K562 (cell line): ENCODE data around the gene PHF12. TPM values are rescaled to one million over a fixed set of nuclear protein-coding genes. Genes with fewer than 3 reads are reported as not detected.

ENCODE experiments used
- ATAC-seq: fragments of 200-7000 bp; cut with Tn5 transposase; 3 replicates; pipeline ENCODE4 v1.9.1; 2020; ENCODE audit warnings: moderate library complexity
- BruUV-seq: library from RNA; stranded (reverse); fragments of 400-500 nt; replicated peaks from 2 replicates; lab custom pipeline; 2021; lab: Mats Ljungman, UMichigan
- CTCF ChIA-PET: fragments of 300-600 bp; formaldehyde crosslinking; extraction: SDS; loops from one replicate; lab custom pipeline; 2021; ENCODE audit warnings: low intra/inter-chr PET ratio; lab: Yijun Ruan, JAX
- POLR2A ChIA-PET: fragments of 300-600, 350-650 bp; sonication (Branson Sonifier 250); formaldehyde crosslinking; extraction: SDS; loops from one replicate; lab custom pipeline; 2021; ENCODE audit warnings: antibody characterized with exemption, inconsistent platforms; lab: Yijun Ruan, JAX
- DNase-seq, 4 experiments: peaks; one replicate each; pipeline versions ENCODE4 v3.0.0 to v3.0.0-alpha.2; 2011 to 2018; ENCODE audit warnings: low spot score in 3 of 4, mixed read lengths in 3 of 4; ENCODE audit errors: extremely low read depth in 1 of 4
- FAIRE-seq: peaks from 2 replicates; lab custom pipeline; 2011; peaks lifted over from hg19 to GRCh38; lab: Jason Lieb, UNC
- H2AFZ ChIP-seq: 2 replicates; pipeline ENCODE4 v1.6.0; 2011; ENCODE audit warnings: low read depth, low read length, control low read depth, inconsistent platforms
- H3K27ac ChIP-seq: fragments of 200-600 bp; 3 replicates; pipeline ENCODE4 v1.8.0; 2011; ENCODE audit warnings: low read depth, mild to moderate bottlenecking, control low read depth, inconsistent platforms, low read length, moderate library complexity, mixed read lengths; ENCODE audit errors: extremely low read depth
- H3K27me3 ChIP-seq, 2 experiments: fragments of 300-600 bp in 1 of 2; 2 replicates in 1 of 2; 3 replicates in 1 of 2; pipeline versions ENCODE4 v1.6.0 to v1.8.0; 2011; ENCODE audit warnings: inconsistent platforms in 2 of 2, low read length in 2 of 2, mild to moderate bottlenecking in 1 of 2, mixed read lengths in 1 of 2, moderate library complexity in 1 of 2; ENCODE audit not compliant: control insufficient read depth in 2 of 2, insufficient read depth in 2 of 2
- H3K36me3 ChIP-seq: fragments of 300-600 bp; 3 replicates; pipeline ENCODE4 v1.8.0; 2011; ENCODE audit warnings: mild to moderate bottlenecking, low read length, inconsistent platforms; ENCODE audit not compliant: control insufficient read depth, insufficient read depth
- H3K4me1 ChIP-seq, 2 experiments: fragments of 200-600 bp in 1 of 2; replicated peaks in 1 of 2; 2 replicates in 1 of 2; 3 replicates in 1 of 2; pipeline versions ENCODE4 v1.5.1 to v1.8.0; 2011; ENCODE audit warnings: inconsistent platforms in 2 of 2, low read length in 2 of 2, mild to moderate bottlenecking in 1 of 2, mixed read lengths in 1 of 2, moderate library complexity in 1 of 2; ENCODE audit not compliant: control insufficient read depth in 2 of 2, insufficient read depth in 2 of 2
- H3K4me2 ChIP-seq: 2 replicates; pipeline ENCODE4 v1.6.1; 2011; ENCODE audit warnings: low read length, control low read depth, inconsistent platforms, mixed read lengths; ENCODE audit not compliant: insufficient read depth
- H3K4me3 ChIP-seq: fragments of 200-600 bp; sonication (generic), shearing (Covaris generic); 2 replicates; pipeline ENCODE4 v1.5.1; 2016; ENCODE audit warnings: control low read depth, inconsistent platforms
- H3K79me2 ChIP-seq: fragments of 200-600 bp; 3 replicates; pipeline ENCODE4 v1.8.0; 2011; ENCODE audit warnings: low read length, inconsistent platforms; ENCODE audit not compliant: control insufficient read depth, insufficient read depth
- H3K9ac ChIP-seq, 2 experiments: 2 replicates each; pipeline versions ENCODE4 v1.6.0 to v1.6.1; 2011; ENCODE audit warnings: low read depth in 2 of 2, low read length in 2 of 2, control low read depth in 1 of 2, inconsistent platforms in 1 of 2, mild to moderate bottlenecking in 1 of 2, mixed read lengths in 1 of 2; ENCODE audit not compliant: insufficient read depth in 1 of 2
- H3K9me1 ChIP-seq: one replicate; pipeline ENCODE4 v1.6.0; 2011; ENCODE audit warnings: inconsistent platforms, mild to moderate bottlenecking, low read length, moderate library complexity; ENCODE audit not compliant: control insufficient read depth, insufficient read depth
- H3K9me3 ChIP-seq: replicated peaks from 2 replicates; pipeline ENCODE4 v1.5.1; 2011; ENCODE audit warnings: low read depth, low read length, inconsistent platforms; ENCODE audit not compliant: control insufficient read depth, insufficient read depth
- H4K20me1 ChIP-seq: replicated peaks from 2 replicates; pipeline ENCODE4 v1.6.1; 2011; ENCODE audit warnings: low read length, inconsistent platforms, mixed read lengths; ENCODE audit not compliant: control insufficient read depth, insufficient read depth
- ADNP ChIP-seq: fragments of 200-800 bp; sonication (Bioruptor generic); IDR thresholded peaks from 2 replicates; pipeline ENCODE4 v1.6.1; 2016; ENCODE audit warnings: missing genetic modification characterization, missing compliant biosample characterization
- FOXM1 ChIP-seq, 2 experiments: fragments of 450-650 bp in 1 of 2; sonication (generic) in 1 of 2; formaldehyde crosslinking in 1 of 2; IDR thresholded peaks; 2 replicates each; pipeline versions ENCODE4 v1.6.1 to v1.9.0; 2017 to 2022; ENCODE audit warnings: low read depth in 2 of 2, mild to moderate bottlenecking in 2 of 2, missing genetic modification reagents in 1 of 2, moderate library complexity in 1 of 2
- NONO ChIP-seq, 2 experiments: fragments of 200-400 bp in 1 of 2; fragments of 450-650 bp in 1 of 2; formaldehyde crosslinking in 1 of 2; IDR thresholded peaks; 2 replicates each; pipeline ENCODE4 v1.6.1; 2017; ENCODE audit warnings: low read depth in 2 of 2, mild to moderate bottlenecking in 2 of 2, moderate library complexity in 2 of 2, low read length in 1 of 2
- NUFIP1 ChIP-seq: fragments of 450-650 bp; IDR thresholded peaks from 2 replicates; pipeline ENCODE4 v1.6.1; 2018; ENCODE audit not compliant: partially characterized antibody
- PHF21A ChIP-seq: fragments of 450-650 bp; IDR thresholded peaks from 2 replicates; pipeline ENCODE4 v1.6.1; 2017; ENCODE audit warnings: low read depth, borderline replicate concordance
- POLR2B ChIP-seq: fragments of 450-650 bp; IDR thresholded peaks from 2 replicates; pipeline ENCODE4 v1.6.1; 2018; ENCODE audit warnings: low read depth; ENCODE audit not compliant: partially characterized antibody
- THRAP3 ChIP-seq: fragments of 450-650 bp; IDR thresholded peaks from 2 replicates; pipeline ENCODE4 v1.6.1; 2016; ENCODE audit warnings: mild to moderate bottlenecking, inconsistent platforms, borderline replicate concordance
- ZNF165 ChIP-seq: fragments of 250-450 bp; sonication (Bioruptor Pico); IDR thresholded peaks from 2 replicates; pipeline ENCODE4 v1.4.0; 2020; ENCODE audit warnings: borderline replicate concordance
- ZNF41 ChIP-seq: fragments of 250-450 bp; sonication (Bioruptor Pico); conservative IDR thresholded peaks from 2 replicates; pipeline ENCODE4 v1.4.0; 2020; ENCODE audit warnings: mild to moderate bottlenecking
- ZZZ3 ChIP-seq: fragments of 450-650 bp; IDR thresholded peaks from 2 replicates; pipeline ENCODE4 v1.6.1; 2016; ENCODE audit warnings: antibody characterized with exemption, mild to moderate bottlenecking, moderate library complexity
- WGBS: fragments of 100-300 bp; shearing (Covaris generic); methylation state at CpG from one replicate; pipeline ENCODE4 v1.1.6; 2016; ENCODE audit warnings: low coverage, mixed read lengths; ENCODE audit not compliant: insufficient coverage; ENCODE audit errors: missing lambda C conversion rate; 5-methylcytosine and 5-hydroxymethylcytosine counted together
- in situ Hi-C: fragments of 300-500 bp; cut with MboI; formaldehyde crosslinking; loops from 4 replicates; pipeline ENCODE4 v1.15.0; 2018; ENCODE audit warnings: inconsistent platforms, mixed read lengths
- intact Hi-C: fragments of 100-400 bp; cut with micrococcal nuclease; formaldehyde crosslinking; loops from 2 replicates; pipeline ENCODE4 v1.14.2; 2022
- polyA plus RNA-seq, 8 experiments: library from polyadenylated mRNA; depleted of rRNA in 4 of 8; stranded (reverse) in 5 of 8; unstranded in 3 of 8; fragments of >200 nt; fragmentation: Nextera tagmentation in 2 of 8; fragmentation: Illumina TruSeq in 1 of 8; extraction: Ambion mirVana in 2 of 8; extraction: Trizol in 1 of 8; gene quantifications; 2 replicates each; pipeline versions ENCODE4 v1.2.1 to v1.2.3, GENCODE V29; 2011 to 2014; ENCODE audit warnings: inconsistent platforms in 1 of 8, missing spikeins in 1 of 8
- total RNA-seq, 7 experiments: library from RNA; depleted of rRNA in 6 of 7; stranded (reverse); fragments of >200 nt in 6 of 7; fragmentation: Illumina TruSeq in 2 of 7; extraction: Trizol in 2 of 7; gene quantifications; 2 replicates each; pipeline versions ENCODE4 v1.2.1 to v1.2.3, GENCODE V29; 2011 to 2021; ENCODE audit warnings: low replicate concordance in 1 of 7
- TF ChIP-seq, protein P1 (sequence below): fragments of 250-450 bp; sonication (Bioruptor Pico); IDR thresholded peaks from 2 replicates; pipeline ENCODE4 v1.6.1; 2021; ENCODE audit warnings: mild to moderate bottlenecking
- TF ChIP-seq, protein P2 (sequence below): fragments of 250-450 bp; sonication (Bioruptor Pico); IDR thresholded peaks from 2 replicates; pipeline ENCODE4 v1.8.0; 2022; ENCODE audit warnings: inconsistent platforms

Gene PHF12
- total and polyA plus RNA-seq, 9 of the 15 experiments (the other 6 are each of a cell fraction or from before 2014, with no cell fraction given) = 0.82 to 31.3 (median 13.5) TPM

DNA sequence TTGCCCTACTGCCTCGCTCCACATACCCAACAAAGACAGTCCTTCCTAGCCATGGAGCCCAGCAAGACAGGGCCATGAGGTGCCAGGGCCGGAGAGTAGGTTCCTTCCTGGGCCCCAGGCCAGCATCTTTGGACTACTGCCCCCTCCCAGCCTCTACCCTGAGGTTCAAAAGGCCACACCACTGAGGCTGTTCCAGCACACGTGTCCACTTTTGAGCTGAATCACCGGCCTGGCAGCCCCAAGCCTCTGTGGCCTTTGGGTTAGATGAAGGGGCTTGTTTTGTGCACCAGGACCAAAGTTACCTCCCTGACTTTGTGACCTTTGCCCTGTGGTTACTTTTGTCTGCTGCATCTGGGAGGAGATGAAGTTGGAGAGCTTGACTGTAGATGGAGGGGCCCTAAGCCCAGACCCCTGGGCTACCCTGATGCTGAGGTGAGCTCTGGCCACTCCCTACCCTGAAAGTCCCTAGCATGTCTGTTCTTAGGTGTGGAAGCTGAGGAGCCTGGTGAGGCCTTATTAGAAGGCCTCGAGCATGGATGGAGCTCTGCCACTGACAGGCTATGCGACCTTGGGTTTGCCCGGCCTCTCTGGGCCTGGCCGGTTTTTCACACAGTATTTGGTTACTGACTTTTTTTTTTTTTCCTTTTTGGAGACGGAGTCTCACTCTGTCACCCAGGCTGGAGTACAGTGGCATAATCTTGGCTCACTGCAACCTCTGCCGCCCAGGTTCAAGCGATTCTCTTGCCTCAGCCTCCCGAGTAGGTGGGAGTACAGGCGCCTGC is 42.5 kb upstream of the PHF12 start:
- H2AFZ ChIP-seq = no peak overlapping the region
- intact Hi-C loops = no loop called here
- CTCF ChIA-PET = no interaction called here
- no peaks in the 10 kb centered on the region for H3K36me3 ChIP-seq
- FAIRE-seq (no peak), ATAC-seq (no peak), DNase-seq (no peak)
- no peak overlapping the region for H3K4me2 ChIP-seq
- no peaks in the 10 kb centered on the region for H3K9me1 ChIP-seq
- peaks cover 16% of the 10 kb centered on the region; the same call in 1 of the 2 replicates for H4K20me1 ChIP-seq
- POLR2A ChIA-PET = interaction anchor here (0.8 to 0.9 kb wide), 2 partner anchors 13 to 41 kb away, joined by 3 read pairs; no protein-coding TSS in a partner anchor
- in situ Hi-C loops = no loop called here
- H3K27me3 ChIP-seq = peaks cover 4 to 46% of the 10 kb centered on the region in 2 experiments; a peak in 4 of 5 replicates
- H3K4me3 ChIP-seq = no peak overlapping the region
- no peak overlapping the region for H3K9ac ChIP-seq
- no peak overlapping the region for H3K27ac ChIP-seq
- TF ChIP-seq NONO (IDR thresholded peaks at IDR 0.05; ENCODE audit: low read depth in 2 of 2, low read length in 1 of 2) = no peak
- no peak for TF ChIP-seq PHF21A
- no peak for TF ChIP-seq THRAP3
- TF ChIP-seq NUFIP1 = no peak
- TF ChIP-seq ZNF41 = no peak
- no peak for TF ChIP-seq POLR2B
- no peak for TF ChIP-seq ZZZ3
- TF ChIP-seq, protein P1, sequence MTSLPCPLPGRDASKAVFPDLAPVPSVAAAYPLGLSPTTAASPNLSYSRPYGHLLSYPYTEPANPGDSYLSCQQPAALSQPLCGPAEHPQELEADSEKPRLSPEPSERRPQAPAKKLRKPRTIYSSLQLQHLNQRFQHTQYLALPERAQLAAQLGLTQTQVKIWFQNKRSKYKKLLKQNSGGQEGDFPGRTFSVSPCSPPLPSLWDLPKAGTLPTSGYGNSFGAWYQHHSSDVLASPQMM (CRISPR knock-in tag) = no peak
- TF ChIP-seq FOXM1 (IDR thresholded peaks at IDR 0.05; ENCODE audit: low read depth) = no peak
- TF ChIP-seq FOXM1 (CRISPR knock-in tag; IDR thresholded peaks at IDR 0.05; ENCODE audit: low read depth) = no peak
- TF ChIP-seq, protein P2, sequence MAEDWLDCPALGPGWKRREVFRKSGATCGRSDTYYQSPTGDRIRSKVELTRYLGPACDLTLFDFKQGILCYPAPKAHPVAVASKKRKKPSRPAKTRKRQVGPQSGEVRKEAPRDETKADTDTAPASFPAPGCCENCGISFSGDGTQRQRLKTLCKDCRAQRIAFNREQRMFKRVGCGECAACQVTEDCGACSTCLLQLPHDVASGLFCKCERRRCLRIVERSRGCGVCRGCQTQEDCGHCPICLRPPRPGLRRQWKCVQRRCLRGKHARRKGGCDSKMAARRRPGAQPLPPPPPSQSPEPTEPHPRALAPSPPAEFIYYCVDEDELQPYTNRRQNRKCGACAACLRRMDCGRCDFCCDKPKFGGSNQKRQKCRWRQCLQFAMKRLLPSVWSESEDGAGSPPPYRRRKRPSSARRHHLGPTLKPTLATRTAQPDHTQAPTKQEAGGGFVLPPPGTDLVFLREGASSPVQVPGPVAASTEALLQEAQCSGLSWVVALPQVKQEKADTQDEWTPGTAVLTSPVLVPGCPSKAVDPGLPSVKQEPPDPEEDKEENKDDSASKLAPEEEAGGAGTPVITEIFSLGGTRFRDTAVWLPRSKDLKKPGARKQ = no peak
- no peak for TF ChIP-seq ZNF165
- no peak for TF ChIP-seq ADNP
- no peaks in the 10 kb centered on the region for H3K9me3 ChIP-seq
- WGBS = 19% methylated on average over 12 of the region's 13 CpGs
- no TSS peak for BruUV-seq
- peaks cover 0 to 8% of the 10 kb centered on the region in 2 experiments; a peak in 2 of 5 replicates for H3K4me1 ChIP-seq
- H3K79me2 ChIP-seq = no peaks in the 10 kb centered on the region
